T-cell (primary cell): ENCODE measurements around the gene LCE2B. TPM values are rescaled to one million over a fixed set of nuclear protein-coding genes. Genes with fewer than 3 reads are reported as not detected.
"Not testable (repeated sequence)": the region's sequence is repeated elsewhere in the genome, so short reads cannot be mapped to it uniquely, and the experiment has no call there.

Experiments used
- ATAC-seq, 4 experiments: fragments of 200-7000 bp in 3 of 4; fragments of 150-1000 bp in 1 of 4; cut with Tn5 transposase; replicated peaks in 1 of 4; 1 replicate in 3 of 4; 2 replicates in 1 of 4; pipeline ENCODE4 v1.10.0; 2021; ENCODE audit warnings: moderate library complexity in 3 of 4, mild to moderate bottlenecking in 2 of 4, moderate number of reproducible peaks in 1 of 4
- CTCF ChIA-PET, 2 donors: fragments of 300-600 bp; sonication (Branson Sonifier 250); formaldehyde crosslinking; loops; one replicate each; lab custom pipeline; 2022; ENCODE audit warnings: antibody characterized with exemption in 2 of 2; lab: Charles Lee
- POLR2A ChIA-PET, 2 donors: fragments of 300-600 bp; sonication (Branson Sonifier 250); formaldehyde crosslinking; loops; one replicate each; lab custom pipeline; 2022; ENCODE audit warnings: antibody characterized with exemption in 2 of 2; lab: Charles Lee
- DNase-seq, 35 experiments: peaks; one replicate each; pipeline versions ENCODE4 v3.0.0 to v3.0.0-alpha.2; 2013 to 2023
- H3K27ac ChIP-seq: one replicate; pipeline ENCODE4 v1.5.1; 2013; ENCODE audit warnings: low read length
- H3K27me3 ChIP-seq, 2 experiments: replicated peaks in 1 of 2; 1 replicate in 1 of 2; 2 replicates in 1 of 2; pipeline versions ENCODE4 v1.6.1 to v1.7.0; 2013; ENCODE audit warnings: low read length in 1 of 2, mixed read lengths in 1 of 2; ENCODE audit not compliant: control insufficient read depth in 2 of 2, insufficient read depth in 2 of 2; ENCODE audit errors: extremely low read depth in 1 of 2
- H3K36me3 ChIP-seq, 2 donors: 1 replicate in 1 of 2; 2 replicates in 1 of 2; pipeline versions ENCODE4 v1.6.1 to v1.7.0; 2013; ENCODE audit warnings: low read length in 1 of 2; ENCODE audit not compliant: control insufficient read depth in 2 of 2, insufficient read depth in 1 of 2; ENCODE audit errors: extremely low read depth in 1 of 2
- H3K4me1 ChIP-seq, 2 experiments: 1 replicate in 1 of 2; 2 replicates in 1 of 2; pipeline versions ENCODE4 v1.6.1 to v1.7.0; 2013; ENCODE audit warnings: low read length in 2 of 2, mixed read lengths in 1 of 2; ENCODE audit not compliant: insufficient read depth in 2 of 2, control insufficient read depth in 1 of 2; ENCODE audit errors: extremely low read depth in 1 of 2
- H3K4me3 ChIP-seq, 2 donors: 1 replicate in 1 of 2; 2 replicates in 1 of 2; pipeline versions ENCODE4 v1.5.1 to v1.7.0; 2013; ENCODE audit warnings: mild to moderate bottlenecking in 2 of 2, low read length in 1 of 2, moderate library complexity in 1 of 2; ENCODE audit not compliant: control insufficient read depth in 1 of 2; ENCODE audit errors: extremely low read depth in 1 of 2
- H3K9me3 ChIP-seq: 2 replicates; pipeline ENCODE4 v1.7.0; 2013
- H3K27ac Mint-ChIP-seq, 2 donors: one replicate each; pipeline ENCODE4 v1.8.0; 2020 to 2021; ENCODE audit warnings: mild to moderate bottlenecking in 2 of 2, mixed read lengths in 2 of 2
- H3K27me3 Mint-ChIP-seq, 2 donors: one replicate each; pipeline ENCODE4 v1.8.0; 2021 to 2022; ENCODE audit warnings: mixed read lengths in 2 of 2
- H3K36me3 Mint-ChIP-seq: one replicate; pipeline ENCODE4 v1.8.0; 2021; ENCODE audit warnings: mixed read lengths
- H3K4me1 Mint-ChIP-seq, 3 donors: one replicate each; pipeline ENCODE4 v1.8.0; 2020 to 2022; ENCODE audit warnings: mixed read lengths in 3 of 3, mild to moderate bottlenecking in 1 of 3
- H3K4me3 Mint-ChIP-seq, 3 donors: one replicate each; pipeline ENCODE4 v1.8.0; 2020 to 2022; ENCODE audit warnings: mild to moderate bottlenecking in 3 of 3, mixed read lengths in 3 of 3, moderate library complexity in 3 of 3
- H3K9me3 Mint-ChIP-seq, 3 donors: one replicate each; pipeline ENCODE4 v1.8.0; 2020 to 2022; ENCODE audit warnings: mixed read lengths in 3 of 3
- WGBS: methylation state at CpG from one replicate; pipeline ENCODE4 v1.1.5; 2013; ENCODE audit warnings: missing lambda C conversion rate; ENCODE audit not compliant: insufficient coverage; 5-methylcytosine and 5-hydroxymethylcytosine counted together
- total RNA-seq, 35 experiments: library from RNA in 6 of 35; stranded (reverse) in 6 of 35; fragments of 120-200 nt in 1 of 35; gene quantifications; one replicate each; pipeline versions ENCODE4 v1.2.1 to v1.2.4 and lab custom pipeline; 2013 to 2026

Gene LCE2B
- total RNA-seq, 5 donors from 2014 or later (not counting 1 experiment from before 2014, with no cell fraction given) = not detected

- Mint-ChIP-seq H3K4me1 (no peaks in the 10 kb centered on the region), H3K4me3 (no peak overlapping the region), H3K36me3 (no peaks in the 10 kb centered on the region), H3K27me3 (peaks cover 18 to 32% of the 10 kb centered on the region in 2 donors), H3K9me3 (no peaks in the 10 kb centered on the region), H3K27ac (no peak overlapping the region)
- peaks cover 5 to 11% of the 10 kb centered on the region in 2 experiments for H3K27me3 ChIP-seq
- CTCF ChIA-PET = no interaction called here
- DNase-seq (no peak), ATAC-seq (no peak)
- H3K9me3 ChIP-seq = no peaks in the 10 kb centered on the region
- H3K27ac ChIP-seq = no peak overlapping the region
- 10% methylated on average over 1 of the region's 2 CpGs for WGBS
- H3K4me3 ChIP-seq = no peak overlapping the region
- no peaks in the 10 kb centered on the region for H3K4me1 ChIP-seq
- POLR2A ChIA-PET = no interaction called here
- H3K36me3 ChIP-seq = no peaks in the 10 kb centered on the region
Measured at GRCh38 chr1:152673016-152673415, 12.9 kb upstream of the LCE2B start.

- WGBS = no CpG with 5 or more reads among the region's 3 CpGs
- H3K9me3 Mint-ChIP-seq, H3K4me1 ChIP-seq, POLR2A ChIA-PET, H3K27ac Mint-ChIP-seq, DNase-seq, H3K27ac ChIP-seq, H3K9me3 ChIP-seq, H3K4me1 Mint-ChIP-seq, ATAC-seq, H3K4me3 ChIP-seq, H3K36me3 Mint-ChIP-seq, H3K4me3 Mint-ChIP-seq, CTCF ChIA-PET, H3K36me3 ChIP-seq: not testable (repeated sequence)
- H3K27me3 ChIP-seq = peaks cover 5 to 19% of the 10 kb centered on the region in 2 experiments
- peaks cover 34 to 45% of the 10 kb centered on the region in 2 donors for H3K27me3 Mint-ChIP-seq
Measured at GRCh38 chr1:152674983-152675382, 10.9 kb upstream of the LCE2B start, which contains the start of gene LCE2C. TSS of gene LCE2C (plus strand) at chr1:152675279. CDS start at chr1:152676016, 737 bp downstream.

- H3K27ac ChIP-seq = no peak overlapping the region
- ATAC-seq (no peak), DNase-seq (no peak)
- no peaks in the 10 kb centered on the region for H3K36me3 Mint-ChIP-seq
- POLR2A ChIA-PET = no interaction called here
- 81% methylated on average over 6 of the region's 6 CpGs for WGBS
- H3K4me3 ChIP-seq = no peak overlapping the region
- H3K36me3 ChIP-seq = no peaks in the 10 kb centered on the region
- no peaks in the 10 kb centered on the region for H3K4me1 ChIP-seq
- peaks cover 40 to 59% of the 10 kb centered on the region in 2 donors for H3K27me3 Mint-ChIP-seq
- H3K27me3 ChIP-seq = peaks cover 0 to 19% of the 10 kb centered on the region in 2 experiments
- no peaks in the 10 kb centered on the region for H3K4me1 Mint-ChIP-seq
- H3K27ac Mint-ChIP-seq = no peak overlapping the region
- H3K9me3 Mint-ChIP-seq = no peaks in the 10 kb centered on the region
- CTCF ChIA-PET = no interaction called here
- no peak overlapping the region for H3K4me3 Mint-ChIP-seq
- no peaks in the 10 kb centered on the region for H3K9me3 ChIP-seq
Measured at GRCh38 chr1:152679459-152679858, 6.5 kb upstream of the LCE2B start.

GRCh38 chr1:152681616-152682015, 4.3 kb upstream of the LCE2B start:
- Mint-ChIP-seq H3K4me3 (no peak overlapping the region), H3K9me3 (no peaks in the 10 kb centered on the region), H3K27me3 (peaks cover 39 to 54% of the 10 kb centered on the region in 2 donors), H3K36me3 (no peaks in the 10 kb centered on the region), H3K27ac (no peak overlapping the region), H3K4me1 (no peaks in the 10 kb centered on the region)
- H3K4me3 ChIP-seq = no peak overlapping the region
- ChIA-PET POLR2A (no interaction called here), CTCF (no interaction called here)
- no peaks in the 10 kb centered on the region for H3K9me3 ChIP-seq
- H3K36me3 ChIP-seq = no peaks in the 10 kb centered on the region
- DNase-seq (no peak), ATAC-seq (no peak)
- WGBS = 88% methylated on average over 1 of the region's 2 CpGs
- peaks cover 0 to 13% of the 10 kb centered on the region in 2 experiments for H3K27me3 ChIP-seq
- H3K27ac ChIP-seq = no peak overlapping the region
- H3K4me1 ChIP-seq = no peaks in the 10 kb centered on the region

- H3K4me1 ChIP-seq = no peaks in the 10 kb centered on the region
- DNase-seq (no peak), ATAC-seq (no peak)
- ChIA-PET CTCF (no interaction called here), POLR2A (no interaction called here)
- Mint-ChIP-seq H3K27me3 (peaks cover 41 to 53% of the 10 kb centered on the region in 2 donors), H3K4me1 (no peaks in the 10 kb centered on the region), H3K36me3 (no peaks in the 10 kb centered on the region), H3K27ac (no peak overlapping the region), H3K9me3 (no peaks in the 10 kb centered on the region), H3K4me3 (no peak overlapping the region)
- no peak overlapping the region for H3K4me3 ChIP-seq
- H3K9me3 ChIP-seq = no peaks in the 10 kb centered on the region
- no peaks in the 10 kb centered on the region for H3K36me3 ChIP-seq
- peaks cover 0 to 7% of the 10 kb centered on the region in 2 experiments for H3K27me3 ChIP-seq
- no peak overlapping the region for H3K27ac ChIP-seq
Measured at GRCh38 chr1:152683846-152684245, 2.1 kb upstream of the LCE2B start.

GRCh38 chr1:152697701-152698600, 12.0 kb downstream of the LCE2B start, which contains the start of gene LCE2A:
TSS of gene LCE2A (plus strand) at chr1:152698345. CDS start at chr1:152698902, 557 bp downstream.
- no CpG with 5 or more reads among the region's 4 CpGs for WGBS
- Histone ChIP-seq H3K9me3 (no peaks in the 10 kb centered on the region), H3K27me3 (peaks cover 0 to 9% of the 10 kb centered on the region in 2 experiments), H3K36me3 (no peaks in the 10 kb centered on the region), H3K27ac (no peak within 1 kb of the TSS), H3K4me1 (no peaks in the 10 kb centered on the region), H3K4me3 (no peak within 1 kb of the TSS)
- Mint-ChIP-seq H3K27me3 (peaks cover 3 to 11% of the 10 kb centered on the region in 2 donors), H3K36me3 (no peaks in the 10 kb centered on the region), H3K27ac (no peak within 1 kb of the TSS), H3K4me1 (no peaks in the 10 kb centered on the region), H3K4me3 (no peak within 1 kb of the TSS), H3K9me3 (peaks cover 0 to under 1% (median 0%) of the 10 kb centered on the region in 3 donors)
- ChIA-PET POLR2A (no interaction called here), CTCF (interaction anchor here in 1 of 2 donors (0.6 kb wide), 1 partner anchor 41 kb away, joined by 4 read pairs; no protein-coding TSS in a partner anchor)
- DNase-seq (no peak), ATAC-seq (no peak)
